ENCODE results near the gene SGMS1. TPM values are rescaled to one million over a fixed set of nuclear protein-coding genes. Genes with fewer than 3 reads are reported as not detected.

The SGMS1 gene
- total RNA-seq, 4 donors from 2014 or later, result 80.8 to 98.9 (median 90.7) TPM

- H3K9me3 ChIP-seq, result no peaks in the 10 kb centered on the region
- H3K36me3 ChIP-seq, result no peaks in the 10 kb centered on the region
- TF ChIP-seq, protein P1, sequence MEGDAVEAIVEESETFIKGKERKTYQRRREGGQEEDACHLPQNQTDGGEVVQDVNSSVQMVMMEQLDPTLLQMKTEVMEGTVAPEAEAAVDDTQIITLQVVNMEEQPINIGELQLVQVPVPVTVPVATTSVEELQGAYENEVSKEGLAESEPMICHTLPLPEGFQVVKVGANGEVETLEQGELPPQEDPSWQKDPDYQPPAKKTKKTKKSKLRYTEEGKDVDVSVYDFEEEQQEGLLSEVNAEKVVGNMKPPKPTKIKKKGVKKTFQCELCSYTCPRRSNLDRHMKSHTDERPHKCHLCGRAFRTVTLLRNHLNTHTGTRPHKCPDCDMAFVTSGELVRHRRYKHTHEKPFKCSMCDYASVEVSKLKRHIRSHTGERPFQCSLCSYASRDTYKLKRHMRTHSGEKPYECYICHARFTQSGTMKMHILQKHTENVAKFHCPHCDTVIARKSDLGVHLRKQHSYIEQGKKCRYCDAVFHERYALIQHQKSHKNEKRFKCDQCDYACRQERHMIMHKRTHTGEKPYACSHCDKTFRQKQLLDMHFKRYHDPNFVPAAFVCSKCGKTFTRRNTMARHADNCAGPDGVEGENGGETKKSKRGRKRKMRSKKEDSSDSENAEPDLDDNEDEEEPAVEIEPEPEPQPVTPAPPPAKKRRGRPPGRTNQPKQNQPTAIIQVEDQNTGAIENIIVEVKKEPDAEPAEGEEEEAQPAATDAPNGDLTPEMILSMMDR (IDR thresholded peaks at IDR 0.05), result no peak
- TF ChIP-seq POLR2A (IDR thresholded peaks at IDR 0.05), result no peak
- no peak overlapping the region for H3K27ac ChIP-seq
- H3K27me3 ChIP-seq, result no peaks in the 10 kb centered on the region
- DNase-seq, result no peak
- intact Hi-C loops (cut with DNase I), result no loop called here
- WGBS, 2 donors, result 67 to 76% methylated on average over 2 of the region's 2 CpGs
- no peak overlapping the region for H3K4me3 ChIP-seq (replicated peaks in 1 of 3)
- H3K4me1 ChIP-seq, result peaks cover 7 to 10% of the 10 kb centered on the region in 2 donors
Observed at GRCh38 chr10:50416181-50416824, 207.5 kb downstream of the SGMS1 start.

- Histone ChIP-seq H3K9me3 (no peaks in the 10 kb centered on the region), H3K27me3 (no peaks in the 10 kb centered on the region), H3K36me3 (no peaks in the 10 kb centered on the region), H3K4me3 (replicated peaks in 1 of 3) (no peak overlapping the region), H3K4me1 (peaks cover 6 to 7% of the 10 kb centered on the region in 2 donors), H3K27ac (no peak overlapping the region)
- TF ChIP-seq POLR2A (IDR thresholded peaks at IDR 0.05), result no peak
- intact Hi-C loops (cut with DNase I), result no loop called here
- DNase-seq, result no peak
- 95 to 96% methylated on average over 3 of the region's 3 CpGs for WGBS, 2 donors
Observed at GRCh38 chr10:50415292-50415691, 208.5 kb downstream of the SGMS1 start.

DNA sequence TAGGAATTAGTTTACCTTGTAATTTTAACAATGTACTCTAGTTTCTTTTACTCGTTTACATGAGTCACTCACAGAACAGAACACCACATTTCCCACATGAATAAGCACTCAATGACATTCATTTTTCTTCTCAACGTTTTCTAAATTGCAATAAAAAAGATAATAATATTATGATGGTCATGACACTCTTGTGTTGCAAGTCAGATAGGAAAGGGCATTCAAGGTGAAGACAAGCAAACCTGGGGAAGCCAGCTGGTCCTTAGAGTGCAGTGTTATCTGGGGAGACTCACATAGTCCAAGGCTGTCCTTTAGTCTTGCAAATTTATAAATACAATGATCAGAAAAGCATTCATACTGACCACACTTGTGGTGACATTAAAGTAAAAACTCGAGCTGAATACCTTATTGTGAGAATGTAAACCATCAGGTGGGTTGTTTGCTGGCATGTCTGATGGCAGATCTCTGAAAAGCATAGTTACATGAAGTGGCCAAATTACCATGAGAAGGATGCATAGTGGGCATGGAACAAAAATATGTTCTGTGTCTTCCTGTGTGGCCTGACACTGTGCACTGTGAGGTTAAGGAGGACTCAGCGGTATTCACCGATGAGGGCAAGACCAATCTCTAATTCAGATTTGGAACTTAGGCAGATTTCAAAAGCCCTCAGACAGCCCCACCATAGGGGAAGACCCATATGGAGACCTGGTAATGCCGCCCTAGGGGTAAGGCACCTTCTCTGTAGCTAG is 213.5 kb downstream of the SGMS1 start:
- Histone ChIP-seq H3K9me3 (no peaks in the 10 kb centered on the region), H3K36me3 (no peaks in the 10 kb centered on the region), H3K27me3 (no peaks in the 10 kb centered on the region), H3K27ac (no peak overlapping the region), H3K4me1 (peaks cover 7 to 11% of the 10 kb centered on the region in 2 donors), H3K4me3 (replicated peaks in 1 of 3) (no peak overlapping the region)
- TF ChIP-seq POLR2A (IDR thresholded peaks at IDR 0.05), result no peak
- TF ChIP-seq, protein P1 (IDR thresholded peaks at IDR 0.05), result no peak
- no peak for DNase-seq
- intact Hi-C loops (cut with DNase I), result no loop called here
- 62 to 65% methylated on average over 6 of the region's 6 CpGs for WGBS, 2 donors

DNA sequence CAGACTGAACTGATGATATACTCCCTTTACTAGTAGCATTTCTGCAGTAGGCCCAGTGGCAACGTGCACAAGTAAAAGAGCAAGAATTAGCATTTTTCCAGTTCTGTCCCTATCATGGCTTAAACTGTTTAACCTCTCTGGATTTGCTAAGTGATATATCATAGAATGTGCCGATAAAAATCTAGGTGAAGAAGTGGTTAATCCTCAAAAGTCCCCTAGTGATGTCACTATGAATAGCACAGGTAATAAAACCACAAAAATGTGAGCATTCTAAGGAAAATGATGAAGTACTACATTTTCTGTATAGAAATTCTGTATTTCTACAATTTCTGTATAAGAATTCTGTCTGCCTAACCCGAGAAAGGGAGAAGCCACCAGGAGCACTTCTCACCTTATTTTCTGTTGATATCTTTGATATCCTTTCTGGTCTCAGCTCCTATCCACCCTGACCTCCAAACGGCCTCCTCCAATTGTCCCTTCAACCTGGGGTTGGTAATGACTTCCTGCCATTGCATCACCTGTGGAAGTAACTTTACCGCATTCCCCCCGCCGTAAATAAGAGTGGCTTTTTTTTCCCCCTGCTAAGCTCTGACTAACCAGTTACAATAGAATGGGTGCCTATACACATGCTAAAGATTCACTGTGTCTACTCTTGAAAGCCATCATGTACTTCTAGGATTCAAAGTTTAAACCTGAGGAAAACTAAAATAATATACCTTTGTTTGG is 216.5 kb downstream of the SGMS1 start:
- H3K27ac ChIP-seq, result no peak overlapping the region
- H3K27me3 ChIP-seq, result no peaks in the 10 kb centered on the region
- intact Hi-C loops (cut with DNase I), result no loop called here
- WGBS, 2 donors, result 89 to 93% methylated on average over 7 of the region's 7 CpGs
- H3K4me1 ChIP-seq, result peaks cover 0 to 11% of the 10 kb centered on the region in 2 donors
- no peaks in the 10 kb centered on the region for H3K9me3 ChIP-seq
- DNase-seq, result no peak
- no peak overlapping the region for H3K4me3 ChIP-seq (replicated peaks in 1 of 3)
- no peaks in the 10 kb centered on the region for H3K36me3 ChIP-seq
- TF ChIP-seq POLR2A (IDR thresholded peaks at IDR 0.05), result no peak
- TF ChIP-seq, protein P1 (IDR thresholded peaks at IDR 0.05), result no peak

- H3K36me3 ChIP-seq, result no peaks in the 10 kb centered on the region
- peaks cover 0 to 11% of the 10 kb centered on the region in 2 donors for H3K4me1 ChIP-seq
- intact Hi-C loops (cut with DNase I), result no loop called here
- DNase-seq, result no peak
- H3K9me3 ChIP-seq, result no peaks in the 10 kb centered on the region
- WGBS, 2 donors, result 84 to 97% methylated on average over 2 of the region's 2 CpGs
- no peak overlapping the region for H3K27ac ChIP-seq
- H3K4me3 ChIP-seq (replicated peaks in 1 of 3), result no peak overlapping the region
- TF ChIP-seq, protein P1 (IDR thresholded peaks at IDR 0.05), result no peak
- no peak for TF ChIP-seq POLR2A (IDR thresholded peaks at IDR 0.05)
- no peaks in the 10 kb centered on the region for H3K27me3 ChIP-seq
Observed at GRCh38 chr10:50406457-50407070, 217.2 kb downstream of the SGMS1 start.
